PC-9 (cell line): Measurements from ENCODE around the gene TSHR. TPM values are rescaled to one million over a fixed set of nuclear protein-coding genes. Genes with fewer than 3 reads are reported as not detected.

Experiments used
- BruUV-seq: library from RNA; stranded (reverse); fragments of 400-500 nt; replicated peaks from 2 replicates; lab custom pipeline; 2021; lab: Mats Ljungman, UMichigan
- CTCF ChIA-PET: fragments of 300-600 bp; sonication (Branson Sonifier 250); formaldehyde crosslinking; loops from one replicate; lab custom pipeline; 2022; ENCODE audit warnings: antibody characterized with exemption; lab: Charles Lee
- POLR2A ChIA-PET: fragments of 300-600 bp; sonication (Branson Sonifier 250); formaldehyde crosslinking; loops from one replicate; lab custom pipeline; 2022; ENCODE audit warnings: antibody characterized with exemption; ENCODE audit not compliant: unreplicated experiment; lab: Charles Lee
- DNase-seq, 2 experiments: peaks; one replicate each; pipeline versions ENCODE4 v3.0.0 to v3.0.0-alpha.2; 2015 to 2022; ENCODE audit warnings: mixed read lengths in 1 of 2
- H2AFZ ChIP-seq: fragments of 200-600 bp; sonication (generic); 2 replicates; pipeline ENCODE4 v1.8.1; 2017; ENCODE audit warnings: antibody characterized with exemption
- H3F3A ChIP-seq: fragments of 200-600 bp; sonication (generic); 2 replicates; pipeline ENCODE4 v1.8.1; 2017; ENCODE audit warnings: antibody characterized with exemption, mild to moderate bottlenecking, low read depth; ENCODE audit not compliant: insufficient read depth
- H3K27ac ChIP-seq: fragments of 200-600 bp; sonication (generic); 2 replicates; pipeline ENCODE4 v1.6.1; 2016; ENCODE audit warnings: mixed run types
- H3K27me3 ChIP-seq: fragments of 200-600 bp; sonication (generic); 2 replicates; pipeline ENCODE4 v1.6.1; 2016; ENCODE audit warnings: low read depth, mixed run types; ENCODE audit not compliant: insufficient read depth
- H3K36me3 ChIP-seq: fragments of 200-600 bp; sonication (generic); 2 replicates; pipeline ENCODE4 v1.6.1; 2016; ENCODE audit warnings: low read depth, mixed run types
- H3K4me1 ChIP-seq: fragments of 200-600 bp; sonication (generic); replicated peaks from 2 replicates; pipeline ENCODE4 v1.6.1; 2016; ENCODE audit warnings: mixed run types; ENCODE audit not compliant: insufficient read depth
- H3K4me2 ChIP-seq: fragments of 200-600 bp; sonication (generic); 2 replicates; pipeline ENCODE4 v1.6.1; 2017; ENCODE audit warnings: mixed run types
- H3K4me3 ChIP-seq: fragments of 200-600 bp; sonication (generic); 2 replicates; pipeline ENCODE4 v1.6.1; 2016; ENCODE audit warnings: mixed run types
- H3K79me2 ChIP-seq: fragments of 200-600 bp; sonication (generic); 2 replicates; pipeline ENCODE4 v1.6.1; 2017; ENCODE audit warnings: low read depth, mixed run types
- H3K9me2 ChIP-seq: fragments of 200-600 bp; sonication (generic); 2 replicates; pipeline ENCODE4 v1.8.1; 2017; ENCODE audit warnings: mild to moderate bottlenecking; ENCODE audit not compliant: insufficient read depth
- H3K9me3 ChIP-seq: fragments of 200-600 bp; sonication (generic); 2 replicates; pipeline ENCODE4 v1.8.1; 2016; ENCODE audit warnings: low read depth; ENCODE audit not compliant: insufficient read depth
- H4K20me1 ChIP-seq: fragments of 200-600 bp; sonication (generic); 2 replicates; pipeline ENCODE4 v1.8.1; 2017; ENCODE audit not compliant: insufficient read depth
- EZH2 ChIP-seq: fragments of 200-600 bp; sonication (generic); IDR thresholded peaks from 2 replicates; pipeline ENCODE4 v1.8.0; 2017; ENCODE audit warnings: antibody characterized with exemption, low read depth
- intact Hi-C: fragments of 100-400 bp; cut with micrococcal nuclease; formaldehyde crosslinking; loops from one replicate; pipeline ENCODE4 v1.10.0; 2022; ENCODE audit not compliant: unreplicated experiment
- total RNA-seq: library from RNA; stranded (reverse); gene quantifications from 2 replicates; pipeline ENCODE4 v1.2.3, GENCODE V29; 2021
- TF ChIP-seq, protein P1 (sequence below): fragments of 200-600 bp; sonication (generic); conservative IDR thresholded peaks from 2 replicates; pipeline ENCODE4 v1.6.1; 2017; ENCODE audit warnings: mixed run types, antibody characterized with exemption, mild to moderate bottlenecking, moderate library complexity

The TSHR gene
- total RNA-seq, 1 experiment from 2014 or later: not detected

DNA sequence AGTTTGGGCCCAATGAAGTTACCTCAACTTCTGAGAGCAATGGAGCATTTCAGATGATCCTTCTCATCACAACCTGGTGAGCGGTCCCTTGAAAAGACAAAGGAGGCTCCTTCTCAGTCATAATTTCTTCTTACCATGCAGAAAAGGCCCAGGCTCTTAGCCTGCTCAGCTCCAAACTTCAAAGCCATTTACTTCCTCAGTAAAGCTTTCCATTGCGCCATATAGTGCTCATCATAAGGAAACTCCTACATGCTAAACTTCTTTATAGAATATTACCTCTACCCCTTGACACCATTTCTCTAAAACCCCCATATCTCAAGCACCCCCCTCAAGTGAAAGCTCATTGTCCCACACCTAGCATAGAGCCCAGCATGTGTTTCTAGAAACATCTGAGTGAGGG is 138.2 kb downstream of the TSHR start:
- Histone ChIP-seq H3K79me2 (no peaks in the 10 kb centered on the region), H2AFZ (no peak overlapping the region), H3K36me3 (no peaks in the 10 kb centered on the region), H3K4me1 (no peaks in the 10 kb centered on the region), H3K9me3 (no peaks in the 10 kb centered on the region), H3K9me2 (no peaks in the 10 kb centered on the region; the same call in 1 of the 2 replicates), H3F3A (no peaks in the 10 kb centered on the region), H3K27me3 (peaks cover 21% of the 10 kb centered on the region; the same call in 1 of the 2 replicates), H3K27ac (no peak overlapping the region), H3K4me3 (no peak overlapping the region), H4K20me1 (no peaks in the 10 kb centered on the region), H3K4me2 (no peak overlapping the region)
- ChIA-PET POLR2A (no interaction called here), CTCF (no interaction called here)
- BruUV-seq: no TSS peak
- intact Hi-C loops: no loop called here
- no peak for DNase-seq
- TF ChIP-seq, protein P1, sequence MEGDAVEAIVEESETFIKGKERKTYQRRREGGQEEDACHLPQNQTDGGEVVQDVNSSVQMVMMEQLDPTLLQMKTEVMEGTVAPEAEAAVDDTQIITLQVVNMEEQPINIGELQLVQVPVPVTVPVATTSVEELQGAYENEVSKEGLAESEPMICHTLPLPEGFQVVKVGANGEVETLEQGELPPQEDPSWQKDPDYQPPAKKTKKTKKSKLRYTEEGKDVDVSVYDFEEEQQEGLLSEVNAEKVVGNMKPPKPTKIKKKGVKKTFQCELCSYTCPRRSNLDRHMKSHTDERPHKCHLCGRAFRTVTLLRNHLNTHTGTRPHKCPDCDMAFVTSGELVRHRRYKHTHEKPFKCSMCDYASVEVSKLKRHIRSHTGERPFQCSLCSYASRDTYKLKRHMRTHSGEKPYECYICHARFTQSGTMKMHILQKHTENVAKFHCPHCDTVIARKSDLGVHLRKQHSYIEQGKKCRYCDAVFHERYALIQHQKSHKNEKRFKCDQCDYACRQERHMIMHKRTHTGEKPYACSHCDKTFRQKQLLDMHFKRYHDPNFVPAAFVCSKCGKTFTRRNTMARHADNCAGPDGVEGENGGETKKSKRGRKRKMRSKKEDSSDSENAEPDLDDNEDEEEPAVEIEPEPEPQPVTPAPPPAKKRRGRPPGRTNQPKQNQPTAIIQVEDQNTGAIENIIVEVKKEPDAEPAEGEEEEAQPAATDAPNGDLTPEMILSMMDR: no peak
- TF ChIP-seq EZH2: no peak

DNA sequence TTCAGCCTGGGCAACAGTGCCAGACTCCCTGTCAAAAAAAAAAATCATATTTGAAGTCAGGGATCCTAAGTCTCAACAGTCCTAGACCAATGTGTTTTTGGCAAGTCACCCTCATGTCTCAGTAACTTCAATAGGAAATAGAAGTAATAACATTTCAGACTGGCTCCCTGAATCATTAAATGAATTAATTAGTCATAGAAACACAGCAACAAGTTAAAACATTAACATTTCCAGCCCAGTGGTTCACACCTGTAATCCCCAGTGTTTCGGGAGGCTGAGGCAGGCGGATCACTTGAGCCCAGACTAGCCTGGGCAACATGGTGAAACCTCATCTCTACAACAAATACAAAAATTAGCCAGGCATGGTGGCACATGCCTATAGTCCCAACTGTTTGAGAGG is 140.1 kb downstream of the TSHR start:
- Histone ChIP-seq H2AFZ (no peak overlapping the region), H4K20me1 (no peaks in the 10 kb centered on the region), H3K4me3 (no peak overlapping the region), H3K4me2 (no peak overlapping the region), H3K9me3 (no peaks in the 10 kb centered on the region), H3K27me3 (peaks cover 20% of the 10 kb centered on the region; the same call in 1 of the 2 replicates), H3K4me1 (no peaks in the 10 kb centered on the region), H3K36me3 (no peaks in the 10 kb centered on the region), H3K79me2 (no peaks in the 10 kb centered on the region), H3K9me2 (no peaks in the 10 kb centered on the region; the same call in 1 of the 2 replicates), H3F3A (no peaks in the 10 kb centered on the region), H3K27ac (no peak overlapping the region)
- no peak for DNase-seq
- POLR2A ChIA-PET: no interaction called here
- BruUV-seq: no TSS peak
- no peak for TF ChIP-seq EZH2
- TF ChIP-seq, protein P1: no peak
- CTCF ChIA-PET: no interaction called here
- intact Hi-C loops: no loop called here

- Histone ChIP-seq H3K4me2 (no peak overlapping the region), H3K36me3 (no peaks in the 10 kb centered on the region), H3K9me2 (no peaks in the 10 kb centered on the region; the same call in 1 of the 2 replicates), H3K4me1 (no peaks in the 10 kb centered on the region), H3K27me3 (peaks cover 20% of the 10 kb centered on the region; the same call in 1 of the 2 replicates), H3F3A (no peaks in the 10 kb centered on the region), H3K9me3 (no peaks in the 10 kb centered on the region), H2AFZ (no peak overlapping the region), H3K27ac (no peak overlapping the region), H4K20me1 (no peaks in the 10 kb centered on the region), H3K79me2 (no peaks in the 10 kb centered on the region), H3K4me3 (no peak overlapping the region)
- no peak for DNase-seq
- no TSS peak for BruUV-seq
- TF ChIP-seq, protein P1: no peak
- no peak for TF ChIP-seq EZH2
- ChIA-PET POLR2A (no interaction called here), CTCF (no interaction called here)
- intact Hi-C loops: no loop called here
These were observed 141.2 kb downstream of the TSHR start for GRCh38 chr14:81096656-81097055.
